Progenitor cell of endocrine pancreas (in vitro differentiated cells): ENCODE results near the gene LRRC10. TPM values are rescaled to one million over a fixed set of nuclear protein-coding genes. Genes with fewer than 3 reads are reported as not detected.

Source experiments
- DNase-seq: peaks from one replicate; pipeline ENCODE4 v3.0.0; 2021; ENCODE audit warnings: low spot score; ENCODE audit not compliant: unreplicated experiment
- H3K27ac Mint-ChIP-seq: 2 replicates; pipeline ENCODE4 v1.8.0; 2021; ENCODE audit warnings: mild to moderate bottlenecking, moderate library complexity, mixed read lengths
- H3K27me3 Mint-ChIP-seq: 2 replicates; pipeline ENCODE4 v1.8.0; 2021; ENCODE audit warnings: mixed read lengths
- H3K36me3 Mint-ChIP-seq: 2 replicates; pipeline ENCODE4 v1.8.0; 2022; ENCODE audit warnings: mixed read lengths; ENCODE audit not compliant: insufficient read depth
- H3K4me1 Mint-ChIP-seq: 2 replicates; pipeline ENCODE4 v1.8.0; 2021; ENCODE audit warnings: low read depth, mixed read lengths
- H3K4me3 Mint-ChIP-seq: 2 replicates; pipeline ENCODE4 v1.8.0; 2021; ENCODE audit warnings: low read depth, mild to moderate bottlenecking, moderate library complexity, mixed read lengths
- H3K9me3 Mint-ChIP-seq: 2 replicates; pipeline ENCODE4 v1.8.0; 2021; ENCODE audit warnings: low read depth, mixed read lengths
- total RNA-seq: library from RNA; stranded (reverse); gene quantifications from 2 replicates; pipeline ENCODE4 v1.2.1, GENCODE V29; 2021
- TF ChIP-seq, protein P1 (sequence below): fragments of 200-600 bp; sonication (generic); IDR thresholded peaks from one replicate; pipeline ENCODE4 v1.5.0; 2021; ENCODE audit warnings: antibody characterized with exemption, mild to moderate bottlenecking; ENCODE audit not compliant: unreplicated experiment

LRRC10 gene
- total RNA-seq, 1 donor from 2014 or later = not detected

GRCh38 chr12:69570545-69571399 is 39.9 kb downstream of the LRRC10 start:
- H3K4me3 Mint-ChIP-seq = no peak overlapping the region
- H3K4me1 Mint-ChIP-seq = no peaks in the 10 kb centered on the region
- peak; percentile 21 for DNase-seq
- no peaks in the 10 kb centered on the region for H3K27me3 Mint-ChIP-seq
- H3K27ac Mint-ChIP-seq = no peak overlapping the region
- TF ChIP-seq, protein P1, sequence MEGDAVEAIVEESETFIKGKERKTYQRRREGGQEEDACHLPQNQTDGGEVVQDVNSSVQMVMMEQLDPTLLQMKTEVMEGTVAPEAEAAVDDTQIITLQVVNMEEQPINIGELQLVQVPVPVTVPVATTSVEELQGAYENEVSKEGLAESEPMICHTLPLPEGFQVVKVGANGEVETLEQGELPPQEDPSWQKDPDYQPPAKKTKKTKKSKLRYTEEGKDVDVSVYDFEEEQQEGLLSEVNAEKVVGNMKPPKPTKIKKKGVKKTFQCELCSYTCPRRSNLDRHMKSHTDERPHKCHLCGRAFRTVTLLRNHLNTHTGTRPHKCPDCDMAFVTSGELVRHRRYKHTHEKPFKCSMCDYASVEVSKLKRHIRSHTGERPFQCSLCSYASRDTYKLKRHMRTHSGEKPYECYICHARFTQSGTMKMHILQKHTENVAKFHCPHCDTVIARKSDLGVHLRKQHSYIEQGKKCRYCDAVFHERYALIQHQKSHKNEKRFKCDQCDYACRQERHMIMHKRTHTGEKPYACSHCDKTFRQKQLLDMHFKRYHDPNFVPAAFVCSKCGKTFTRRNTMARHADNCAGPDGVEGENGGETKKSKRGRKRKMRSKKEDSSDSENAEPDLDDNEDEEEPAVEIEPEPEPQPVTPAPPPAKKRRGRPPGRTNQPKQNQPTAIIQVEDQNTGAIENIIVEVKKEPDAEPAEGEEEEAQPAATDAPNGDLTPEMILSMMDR = peak; percentile 90
- no peaks in the 10 kb centered on the region for H3K9me3 Mint-ChIP-seq
- H3K36me3 Mint-ChIP-seq = peaks cover 17% of the 10 kb centered on the region

DNA sequence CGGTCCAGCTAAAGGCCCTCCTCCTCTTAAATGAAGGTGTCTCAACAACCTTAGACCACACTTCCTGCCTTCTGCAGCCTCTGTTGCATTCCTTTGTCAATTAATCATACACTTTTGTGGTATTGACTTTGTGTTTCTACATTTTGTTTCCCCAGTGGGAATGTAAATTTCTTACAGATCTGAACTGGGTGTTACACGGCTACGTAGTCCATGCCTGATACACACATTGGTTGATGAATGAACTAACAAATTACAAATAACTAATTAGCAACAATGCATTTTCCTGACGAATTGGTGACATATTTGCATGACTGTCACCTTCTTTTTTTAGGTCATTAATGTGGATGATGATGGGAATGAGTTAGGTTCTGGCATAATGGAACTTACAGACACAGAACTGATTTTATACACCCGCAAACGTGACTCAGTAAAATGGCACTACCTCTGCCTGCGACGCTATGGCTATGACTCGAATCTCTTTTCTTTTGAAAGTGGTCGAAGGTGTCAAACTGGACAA is 40.6 kb downstream of the LRRC10 start:
- TF ChIP-seq, protein P1 = no peak
- Mint-ChIP-seq H3K4me3 (no peak overlapping the region), H3K4me1 (no peaks in the 10 kb centered on the region), H3K9me3 (no peaks in the 10 kb centered on the region), H3K27ac (no peak overlapping the region), H3K36me3 (peaks cover 16% of the 10 kb centered on the region), H3K27me3 (no peaks in the 10 kb centered on the region)
- DNase-seq = no peak

DNA sequence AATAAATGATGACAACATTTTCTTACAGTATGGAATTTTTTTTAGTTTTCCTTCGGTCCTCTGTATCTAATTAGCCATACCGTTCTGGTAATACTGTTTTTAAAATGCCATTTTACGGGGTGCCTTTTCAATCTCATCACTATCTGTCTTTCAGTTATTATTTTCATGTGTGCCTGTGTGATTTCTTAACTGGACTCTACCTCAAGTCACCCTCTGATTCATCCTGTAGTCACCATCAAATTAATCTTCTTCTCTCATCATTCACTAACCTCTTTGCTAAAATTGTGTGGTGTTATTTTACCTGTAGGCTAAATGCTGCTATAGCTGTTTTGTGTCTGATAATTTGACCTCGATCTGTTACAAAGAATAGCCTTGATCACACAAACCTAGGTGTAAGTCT is 41.5 kb downstream of the LRRC10 start:
- H3K36me3 Mint-ChIP-seq = peaks cover 16% of the 10 kb centered on the region
- TF ChIP-seq, protein P1 = no peak
- H3K27me3 Mint-ChIP-seq = no peaks in the 10 kb centered on the region
- no peak for DNase-seq
- no peak overlapping the region for H3K4me3 Mint-ChIP-seq
- H3K4me1 Mint-ChIP-seq = no peaks in the 10 kb centered on the region
- no peaks in the 10 kb centered on the region for H3K9me3 Mint-ChIP-seq
- H3K27ac Mint-ChIP-seq = peak overlapping the region; percentile 68

GRCh38 chr12:69566603-69567002 is 44.1 kb downstream of the LRRC10 start:
- H3K4me1 Mint-ChIP-seq = no peaks in the 10 kb centered on the region
- no peaks in the 10 kb centered on the region for H3K27me3 Mint-ChIP-seq
- peaks cover 7% of the 10 kb centered on the region for H3K36me3 Mint-ChIP-seq
- H3K27ac Mint-ChIP-seq = peak overlapping the region; percentile 3
- TF ChIP-seq, protein P1 = peak; percentile 11
- H3K4me3 Mint-ChIP-seq = no peak overlapping the region
- no peaks in the 10 kb centered on the region for H3K9me3 Mint-ChIP-seq
- DNase-seq = no peak

- Mint-ChIP-seq H3K9me3 (no peaks in the 10 kb centered on the region), H3K27me3 (no peaks in the 10 kb centered on the region), H3K27ac (no peak overlapping the region), H3K4me1 (no peaks in the 10 kb centered on the region), H3K36me3 (peaks cover 1% of the 10 kb centered on the region), H3K4me3 (no peak overlapping the region)
- TF ChIP-seq, protein P1 = no peak
- DNase-seq = no peak
Measured at GRCh38 chr12:69563166-69563762, 47.4 kb downstream of the LRRC10 start.
